MM.1S (cell line): ENCODE measurements around the gene AHCYL2.

Source experiments
- DNase-seq: peaks from one replicate; pipeline ENCODE4 v3.0.0-alpha.2; 2015
- H2AFZ ChIP-seq: fragments of 300-600 bp; sonication (generic); 2 replicates; pipeline ENCODE4 v1.6.0; 2016; ENCODE audit warnings: antibody characterized with exemption, low read length
- H3F3A ChIP-seq: fragments of 300-600 bp; sonication (generic); 2 replicates; pipeline ENCODE4 v1.6.1; 2016; ENCODE audit warnings: mild to moderate bottlenecking, antibody characterized with exemption, low read length, moderate library complexity, mixed read lengths; ENCODE audit not compliant: insufficient read depth
- H3K27ac ChIP-seq: fragments of 300-600 bp; sonication (generic); 2 replicates; pipeline ENCODE4 v1.5.1; 2016; ENCODE audit warnings: mild to moderate bottlenecking, low read length
- H3K27me3 ChIP-seq: fragments of 300-600 bp; sonication (generic); replicated peaks from 2 replicates; pipeline ENCODE4 v1.6.0; 2016; ENCODE audit warnings: low read length; ENCODE audit not compliant: insufficient read depth
- H3K36me3 ChIP-seq: fragments of 300-600 bp; sonication (generic); replicated peaks from 2 replicates; pipeline ENCODE4 v1.6.1; 2016; ENCODE audit warnings: mild to moderate bottlenecking, low read length, mixed read lengths; ENCODE audit not compliant: insufficient read depth
- H3K4me1 ChIP-seq: fragments of 300-600 bp; sonication (generic); 2 replicates; pipeline ENCODE4 v1.6.1; 2016; ENCODE audit warnings: low read length, mixed read lengths
- H3K4me2 ChIP-seq: fragments of 300-600 bp; sonication (generic); 2 replicates; pipeline ENCODE4 v1.6.0; 2016; ENCODE audit warnings: low read depth, low read length
- H3K4me3 ChIP-seq: fragments of 300-600 bp; sonication (generic); 2 replicates; pipeline ENCODE4 v1.5.1; 2016; ENCODE audit warnings: low read length, mixed read lengths
- H3K79me2 ChIP-seq: fragments of 300-600 bp; sonication (generic); 2 replicates; pipeline ENCODE4 v1.6.1; 2016; ENCODE audit warnings: mixed run types, low read length, mixed read lengths
- H3K9ac ChIP-seq: fragments of 300-600 bp; sonication (generic); 2 replicates; pipeline ENCODE4 v1.6.1; 2016; ENCODE audit warnings: low read length, mixed read lengths
- H3K9me2 ChIP-seq: fragments of 300-600 bp; sonication (generic); replicated peaks from 2 replicates; pipeline ENCODE4 v1.6.1; 2016; ENCODE audit warnings: mild to moderate bottlenecking, low read length, mixed read lengths; ENCODE audit not compliant: insufficient read depth
- H3K9me3 ChIP-seq: fragments of 300-600 bp; sonication (generic); replicated peaks from 2 replicates; pipeline ENCODE4 v1.6.1; 2016; ENCODE audit warnings: mild to moderate bottlenecking, low read length, mixed read lengths; ENCODE audit not compliant: insufficient read depth
- H4K20me1 ChIP-seq: fragments of 300-600 bp; sonication (generic); 2 replicates; pipeline ENCODE4 v1.6.1; 2016; ENCODE audit warnings: mild to moderate bottlenecking, low read length, moderate library complexity, mixed read lengths; ENCODE audit not compliant: insufficient read depth
- CTCF ChIP-seq: fragments of 300-600 bp; sonication (generic); IDR thresholded peaks from 2 replicates; pipeline ENCODE4 v1.5.1; 2016; ENCODE audit warnings: antibody characterized with exemption, low read length, mixed read lengths
- EZH2 ChIP-seq: fragments of 300-600 bp; sonication (generic); optimal IDR thresholded peaks from 2 replicates; pipeline ENCODE3; 2017; ENCODE audit warnings: low read depth, mild to moderate bottlenecking, antibody characterized with exemption, low read length, mixed read lengths
- EZH2phosphoT487 ChIP-seq: fragments of 300-600 bp; sonication (generic); IDR thresholded peaks from 2 replicates; pipeline ENCODE4 v1.6.1; 2018; ENCODE audit warnings: antibody characterized with exemption, low read length

Gene AHCYL2

GRCh38 chr7:129370812-129371211 lies 146.0 kb downstream of the AHCYL2 start:
- Histone ChIP-seq H3K9me3 (no peaks in the 10 kb centered on the region), H3K36me3 (no peaks in the 10 kb centered on the region), H3K9me2 (no peaks in the 10 kb centered on the region), H3K79me2 (no peaks in the 10 kb centered on the region), H3F3A (no peaks in the 10 kb centered on the region), H3K4me1 (peaks cover 9% of the 10 kb centered on the region; the same call in 1 of the 2 replicates), H3K27me3 (no peaks in the 10 kb centered on the region), H4K20me1 (no peaks in the 10 kb centered on the region), H3K27ac (no peak overlapping the region), H2AFZ (no peak overlapping the region), H3K4me2 (no peak overlapping the region), H3K4me3 (no peak overlapping the region), H3K9ac (no peak overlapping the region)
- TF ChIP-seq CTCF (no peak), EZH2phosphoT487 (no peak), EZH2 (no peak)
- DNase-seq = no peak

GRCh38 chr7:129371487-129371886 lies 146.7 kb downstream of the AHCYL2 start:
- no peak overlapping the region for H3K9ac ChIP-seq
- no peak overlapping the region for H2AFZ ChIP-seq
- DNase-seq = no peak
- no peaks in the 10 kb centered on the region for H4K20me1 ChIP-seq
- H3K9me3 ChIP-seq = no peaks in the 10 kb centered on the region
- no peak overlapping the region for H3K4me3 ChIP-seq
- no peaks in the 10 kb centered on the region for H3K9me2 ChIP-seq
- no peaks in the 10 kb centered on the region for H3F3A ChIP-seq
- peaks cover 9% of the 10 kb centered on the region; the same call in 1 of the 2 replicates for H3K4me1 ChIP-seq
- H3K27me3 ChIP-seq = no peaks in the 10 kb centered on the region
- no peaks in the 10 kb centered on the region for H3K79me2 ChIP-seq
- H3K4me2 ChIP-seq = no peak overlapping the region
- no peaks in the 10 kb centered on the region for H3K36me3 ChIP-seq
- TF ChIP-seq EZH2 (no peak), EZH2phosphoT487 (no peak), CTCF (no peak)
- H3K27ac ChIP-seq = no peak overlapping the region

- no peak overlapping the region for H3K4me2 ChIP-seq
- TF ChIP-seq EZH2 (no peak), CTCF (no peak), EZH2phosphoT487 (no peak)
- H3K27me3 ChIP-seq = no peaks in the 10 kb centered on the region
Measured at GRCh38 chr7:129373651-129374428, 149.0 kb downstream of the AHCYL2 start.

More at GRCh38 chr7:129373651-129374428, 149.0 kb downstream of the AHCYL2 start:
- Histone ChIP-seq H3K27ac (no peak overlapping the region), H3K9me2 (no peaks in the 10 kb centered on the region), H3K4me1 (no peaks in the 10 kb centered on the region), H3F3A (no peaks in the 10 kb centered on the region), H2AFZ (no peak overlapping the region), H3K4me3 (no peak overlapping the region), H3K9ac (no peak overlapping the region), H3K79me2 (no peaks in the 10 kb centered on the region), H3K9me3 (no peaks in the 10 kb centered on the region), H4K20me1 (no peaks in the 10 kb centered on the region), H3K36me3 (no peaks in the 10 kb centered on the region)
- DNase-seq = no peak
